Right hindlimb (tissue), 1 donor: ENCODE results near the gene CPPED1.
A peak's percentile ranks its signal among the peaks of the same experiment; 100 is the strongest.
"Not testable (repeated sequence)": the region's sequence is repeated elsewhere in the genome, so short reads cannot be mapped to it uniquely, and the experiment has no call there.

Experiments
- DNase-seq: peaks from one replicate; pipeline ENCODE4 v3.0.0-alpha.2; 2018

The CPPED1 gene

DNA sequence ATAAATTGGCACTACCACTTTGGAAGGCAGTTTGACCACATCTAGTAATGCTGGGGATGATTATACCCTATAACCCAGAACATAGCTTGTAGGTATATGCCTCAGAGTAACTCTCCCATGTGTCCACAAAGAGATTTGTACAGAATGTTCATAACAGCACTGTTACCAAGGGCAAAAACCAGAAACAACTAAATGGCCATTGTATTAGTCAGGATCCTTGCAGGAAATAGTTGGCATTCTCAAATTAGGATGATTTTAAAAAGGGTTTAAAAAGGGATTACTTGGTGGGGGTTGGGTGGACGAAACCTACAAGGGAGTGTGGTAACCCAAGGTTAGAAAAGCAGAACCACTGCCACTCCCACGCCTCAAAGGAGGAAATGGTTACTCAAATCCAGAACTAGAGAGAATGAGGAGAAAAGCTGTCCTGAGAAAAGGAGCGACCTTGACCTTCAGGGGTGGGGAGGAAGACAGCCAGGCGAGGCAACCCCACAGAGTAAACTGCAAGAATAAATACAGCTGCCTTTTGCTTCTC, 2.1 kb downstream of the CPPED1 start:
- DNase-seq, result no peak

DNA sequence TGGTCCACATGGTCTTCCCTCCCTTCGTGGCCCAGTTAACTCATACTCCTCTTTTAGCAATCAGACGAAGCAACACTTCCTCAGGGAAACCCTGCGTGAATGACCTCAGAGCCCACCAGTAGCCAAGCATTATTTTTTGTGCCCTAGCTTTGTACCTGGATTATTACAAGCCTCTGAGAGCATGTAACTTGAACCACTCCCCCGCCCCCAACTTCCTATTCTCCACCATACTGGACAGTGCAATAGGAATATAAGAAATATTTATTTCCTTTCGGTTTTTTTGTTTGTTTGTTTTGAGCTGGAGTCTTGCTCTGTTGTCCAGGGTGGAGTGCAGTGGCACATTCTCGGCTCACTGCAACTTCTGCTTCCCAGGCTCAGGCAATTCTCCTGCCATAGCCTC, 2.9 kb downstream of the CPPED1 start:
- DNase-seq, result no peak

DNA sequence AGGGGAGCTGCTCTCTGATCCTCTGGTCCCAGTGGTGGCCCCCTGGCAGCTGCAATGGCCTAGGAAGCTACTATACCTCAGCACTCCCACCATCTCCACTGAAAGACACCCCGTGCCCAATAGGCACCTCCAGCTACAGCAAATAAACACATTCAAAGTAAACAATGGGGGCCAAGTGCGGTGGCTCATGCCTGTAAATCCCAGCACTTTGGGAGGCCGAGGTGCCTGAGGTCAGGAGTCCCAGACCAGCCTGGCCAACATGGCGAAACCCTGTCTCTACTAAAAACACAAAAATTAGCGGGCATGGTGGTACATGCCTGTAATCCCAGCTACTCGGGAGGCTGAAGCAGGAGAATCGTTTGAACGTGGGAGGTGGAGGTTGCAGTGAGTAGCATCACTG, 3.7 kb downstream of the CPPED1 start:
- not testable (repeated sequence) for DNase-seq

DNA sequence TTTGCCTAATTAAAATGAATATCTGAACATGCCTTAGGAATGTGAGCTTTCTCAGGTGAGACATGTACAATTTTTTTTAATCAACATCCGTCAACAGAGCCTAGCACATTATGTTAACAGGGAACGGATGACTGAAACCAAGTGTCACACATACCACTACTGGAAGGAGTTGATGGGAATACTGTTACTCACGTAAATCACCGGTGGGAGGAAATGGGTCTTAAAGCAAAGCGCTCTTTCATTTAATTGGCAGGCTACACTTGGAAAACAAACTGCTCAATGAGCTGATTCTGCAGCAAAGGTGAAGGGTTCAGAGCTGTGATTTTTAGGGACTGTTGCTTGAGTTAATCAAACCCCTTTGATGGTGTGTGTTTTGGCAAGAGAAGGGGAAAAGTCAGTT, 4.8 kb downstream of the CPPED1 start:
- DNase-seq, result no peak

DNA sequence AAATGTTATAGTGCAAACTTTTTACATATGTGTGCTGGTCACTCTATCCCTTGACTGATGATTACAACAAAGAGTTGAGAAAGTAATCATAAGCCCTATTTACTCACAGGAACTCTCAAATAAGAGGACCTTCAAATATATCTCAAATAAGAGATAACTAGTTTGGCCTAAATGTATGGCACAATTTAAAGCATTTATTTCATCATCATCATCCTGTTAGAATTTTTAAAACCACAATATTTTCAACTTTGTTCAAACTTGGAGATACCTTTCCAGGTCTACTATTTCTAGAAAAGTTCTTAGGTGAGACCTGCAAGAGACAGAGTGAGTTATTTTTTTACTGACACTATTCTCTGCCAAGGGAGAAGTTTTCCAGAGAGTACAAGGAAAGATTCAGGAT, 5.5 kb downstream of the CPPED1 start:
- DNase-seq, result no peak

DNA sequence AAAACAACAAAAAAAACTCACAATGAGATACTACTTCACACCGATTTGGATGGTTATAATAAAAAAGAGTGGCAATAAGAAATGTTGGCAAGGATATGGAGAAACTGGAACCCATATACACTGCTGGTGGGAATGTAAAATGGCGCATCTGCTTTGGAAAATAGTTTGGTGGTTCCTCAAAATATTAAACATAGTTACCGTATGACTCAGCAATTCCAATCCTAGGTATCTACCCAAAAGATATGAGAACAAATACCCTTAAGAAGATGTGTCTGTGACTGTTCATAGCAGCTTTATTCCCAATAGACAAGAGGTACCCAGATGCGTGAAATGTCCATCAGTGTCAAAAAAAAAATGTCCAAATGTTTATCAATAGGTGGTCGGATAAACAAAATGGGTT, 7.2 kb downstream of the CPPED1 start:
- DNase-seq, result no peak

DNA sequence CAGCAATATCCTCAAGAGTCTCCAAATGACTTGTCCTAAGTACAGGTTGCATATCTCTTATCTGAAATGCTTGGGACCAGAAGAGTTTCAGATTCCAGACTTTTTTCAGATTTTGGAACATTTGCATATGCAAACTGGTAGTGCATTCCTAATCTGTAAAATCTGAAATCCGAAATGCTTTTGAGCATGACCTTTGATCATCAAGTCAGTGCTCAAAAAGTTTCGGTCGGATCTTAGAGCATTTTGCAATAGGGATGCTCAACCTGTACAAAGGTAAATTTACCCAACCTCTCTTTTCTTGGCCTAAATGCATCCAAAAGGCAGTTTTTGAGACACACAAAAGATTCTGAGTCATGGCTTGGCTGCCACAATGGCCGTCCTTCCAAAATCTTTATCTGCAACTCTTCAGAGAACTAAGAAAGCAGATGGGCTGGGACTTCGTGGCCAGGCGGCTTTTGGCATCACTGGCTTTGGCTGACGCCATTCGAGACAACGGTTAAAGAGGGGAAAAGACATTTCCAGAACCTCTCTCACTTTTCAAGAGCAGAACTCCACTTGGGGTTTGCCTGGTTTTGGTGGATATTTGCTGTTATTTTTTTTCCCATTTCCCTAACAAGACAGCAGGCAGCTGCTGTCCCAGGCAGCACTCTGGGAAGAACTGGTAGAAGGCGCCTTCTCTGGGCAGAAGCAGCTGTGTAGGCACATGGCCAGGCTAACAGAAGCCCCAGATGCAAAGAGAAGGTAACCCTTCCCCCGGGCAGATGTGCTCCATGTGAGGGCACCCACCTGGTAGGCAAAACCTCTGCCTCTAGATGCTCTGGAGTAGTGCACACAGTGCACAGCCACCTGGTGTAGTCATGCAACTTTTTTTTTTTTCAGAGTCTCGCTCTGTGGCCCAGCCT, 8.9 kb downstream of the CPPED1 start:
- peak; percentile 59 for DNase-seq

DNA sequence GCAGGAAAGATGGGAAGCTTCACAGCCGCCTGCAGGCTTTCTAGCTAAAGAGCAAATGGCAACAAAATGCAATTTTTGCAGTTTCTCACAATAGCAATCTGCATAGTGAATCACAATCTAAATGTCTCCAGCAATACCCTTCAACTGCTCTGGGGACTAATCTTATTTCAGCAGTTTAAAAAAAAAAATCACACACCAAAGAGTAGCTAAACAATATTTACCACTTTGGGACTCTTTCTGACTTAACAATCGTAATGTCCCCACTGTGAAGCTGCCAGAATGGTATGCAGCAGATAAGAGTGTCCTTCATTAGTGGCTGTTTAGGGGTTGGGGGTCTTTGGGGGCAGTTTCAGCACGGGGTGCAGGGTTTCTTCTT, 9.8 kb downstream of the CPPED1 start:
- no peak for DNase-seq

DNA sequence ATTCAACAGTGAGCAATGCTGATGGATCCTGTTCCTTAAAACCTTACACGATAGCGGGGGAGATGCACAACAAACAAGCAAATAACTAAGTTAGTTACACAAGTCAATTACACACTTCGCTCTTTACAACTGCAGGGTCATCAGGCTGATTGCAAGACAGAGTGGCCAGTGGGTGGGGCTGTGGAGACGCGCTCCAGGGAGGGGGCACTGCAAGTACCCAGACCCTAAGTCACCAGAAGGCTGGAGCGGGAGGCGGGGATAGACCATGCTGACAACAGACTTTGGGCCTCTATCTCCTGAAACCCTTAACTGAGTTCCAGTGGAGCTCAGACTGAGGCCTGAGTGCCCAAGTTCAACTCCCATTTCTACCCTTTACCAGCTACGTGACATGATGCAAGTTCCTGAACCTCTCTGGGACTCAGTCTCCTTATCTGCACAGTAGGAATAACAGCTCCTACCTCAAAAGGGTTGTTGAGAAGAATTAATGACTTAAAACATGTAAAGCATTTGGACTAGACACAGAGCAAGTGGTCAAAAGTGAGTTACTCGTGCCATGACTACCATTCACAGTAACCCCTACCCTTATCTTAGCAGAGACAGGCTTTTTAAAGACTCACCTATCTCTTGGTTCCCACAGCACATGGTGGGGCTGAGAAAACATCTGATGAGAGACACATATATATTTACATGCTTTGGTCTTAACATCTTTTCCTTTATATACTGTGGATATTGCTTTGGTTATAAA, 10.4 kb downstream of the CPPED1 start:
- no peak for DNase-seq

DNA sequence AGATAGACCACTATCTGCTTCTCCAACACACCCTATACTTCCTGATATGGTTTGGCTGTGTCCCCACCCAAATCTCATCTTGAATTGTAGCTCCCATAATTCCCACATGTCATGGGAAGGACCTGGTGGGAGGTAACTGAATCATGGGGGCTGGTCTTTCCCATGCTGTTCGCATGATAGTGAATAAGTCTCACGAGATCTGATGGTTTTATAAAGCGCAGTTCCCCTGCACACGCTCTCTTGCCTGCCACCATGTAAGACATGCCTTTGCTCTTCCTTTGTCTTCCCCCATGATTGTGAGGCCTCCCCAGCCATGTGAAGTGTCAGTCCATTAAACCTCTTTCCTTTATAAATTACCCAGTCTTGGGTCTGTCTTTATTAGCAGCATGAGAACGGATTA, 11.2 kb downstream of the CPPED1 start:
- not testable (repeated sequence) for DNase-seq

DNA sequence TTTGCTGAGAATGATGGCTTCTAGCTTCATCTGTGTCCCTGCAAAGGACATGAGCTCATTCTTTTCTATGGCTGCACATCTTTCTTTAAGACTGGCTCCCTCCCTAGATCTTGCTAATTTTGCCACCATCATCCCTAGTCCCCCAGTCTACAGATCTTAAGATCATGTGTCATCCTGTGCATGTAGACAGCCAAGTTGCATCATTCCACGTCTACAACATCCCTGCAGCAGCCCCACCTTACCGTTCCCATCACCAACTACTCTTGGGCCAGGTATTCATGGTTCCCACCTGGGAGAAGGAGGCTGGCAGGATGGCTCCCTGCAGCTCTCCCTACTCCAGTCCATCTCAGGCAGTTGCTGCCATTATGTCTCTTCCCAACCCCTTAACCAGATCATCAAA, 12.3 kb downstream of the CPPED1 start:
- no peak for DNase-seq

DNA sequence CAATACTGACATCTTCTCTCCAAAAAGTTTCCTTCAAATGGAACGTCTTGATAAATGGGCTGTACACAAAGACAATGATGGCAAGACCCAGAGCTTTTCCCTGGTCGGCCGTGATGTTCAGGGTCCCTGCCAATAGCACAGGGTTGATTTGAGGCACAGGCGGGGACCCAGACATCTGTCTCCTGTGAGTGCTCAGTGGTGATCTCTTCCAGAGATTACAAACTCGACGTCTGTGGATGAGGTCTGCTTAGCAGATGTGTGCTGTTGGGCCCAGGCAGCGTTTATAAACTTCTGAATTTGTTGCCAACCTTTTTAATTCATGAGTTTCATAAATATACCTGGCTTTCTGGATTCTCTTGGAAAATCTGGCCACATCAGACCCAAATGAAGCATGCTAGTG, 14.9 kb downstream of the CPPED1 start:
- DNase-seq, result no peak

DNA sequence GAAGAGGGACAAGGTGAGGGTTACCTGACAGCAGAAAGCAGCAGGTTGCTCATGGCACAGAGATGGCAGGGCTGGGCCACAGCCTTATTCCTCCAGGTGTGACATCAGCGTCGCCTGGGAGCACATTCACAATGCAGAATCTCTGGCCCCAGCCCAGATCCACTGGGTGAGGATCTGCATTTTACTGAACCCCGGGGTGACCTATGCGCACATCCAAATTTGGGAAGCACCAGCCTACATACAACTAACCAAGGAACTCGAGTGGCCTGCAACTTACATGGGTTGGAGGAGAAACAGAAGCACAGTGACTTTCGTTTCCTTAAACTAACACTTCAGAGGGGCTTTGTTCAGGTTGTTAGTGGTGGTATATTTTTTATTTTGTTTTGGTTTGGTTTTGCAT, 17.6 kb downstream of the CPPED1 start:
- DNase-seq, result no peak

DNA sequence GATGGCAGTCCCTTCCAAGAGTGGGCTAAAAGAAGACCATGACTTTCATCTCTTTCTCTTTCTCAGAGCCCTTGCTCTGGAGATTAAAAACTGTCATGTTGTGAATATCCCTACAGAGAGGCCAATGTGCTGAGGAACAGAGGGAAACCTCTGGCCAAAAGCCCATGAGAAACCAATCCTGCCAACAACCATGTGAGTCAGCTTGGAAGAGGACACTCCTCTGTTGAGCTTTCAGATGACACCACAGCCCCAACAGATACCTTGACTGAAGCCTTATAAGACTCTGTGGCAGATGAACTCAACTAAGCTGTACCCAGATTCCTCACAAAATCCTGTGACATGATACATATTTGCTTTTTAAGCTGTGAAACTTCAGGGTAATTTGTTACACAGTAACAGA, 19.6 kb downstream of the CPPED1 start:
- no peak for DNase-seq

DNA sequence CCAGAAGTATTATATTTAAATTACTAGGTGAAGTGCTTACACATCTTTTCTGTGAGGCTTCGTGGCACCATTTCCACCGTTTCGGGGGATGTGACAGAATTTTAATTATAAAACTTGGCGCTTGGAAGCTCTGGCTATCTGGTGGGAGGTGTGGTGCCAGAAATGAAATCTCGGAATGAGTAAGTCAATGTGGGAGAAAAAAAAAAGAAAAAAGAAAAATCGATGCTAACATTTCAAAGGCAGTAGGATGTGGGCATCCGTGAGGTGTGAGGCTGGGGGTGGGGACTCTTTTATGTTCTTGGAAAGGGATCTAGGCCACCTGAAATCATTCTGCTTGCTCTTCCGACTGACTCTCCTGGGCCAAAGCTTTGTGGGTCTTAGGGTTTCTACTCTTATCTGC, 21.9 kb downstream of the CPPED1 start:
- no peak for DNase-seq

DNA sequence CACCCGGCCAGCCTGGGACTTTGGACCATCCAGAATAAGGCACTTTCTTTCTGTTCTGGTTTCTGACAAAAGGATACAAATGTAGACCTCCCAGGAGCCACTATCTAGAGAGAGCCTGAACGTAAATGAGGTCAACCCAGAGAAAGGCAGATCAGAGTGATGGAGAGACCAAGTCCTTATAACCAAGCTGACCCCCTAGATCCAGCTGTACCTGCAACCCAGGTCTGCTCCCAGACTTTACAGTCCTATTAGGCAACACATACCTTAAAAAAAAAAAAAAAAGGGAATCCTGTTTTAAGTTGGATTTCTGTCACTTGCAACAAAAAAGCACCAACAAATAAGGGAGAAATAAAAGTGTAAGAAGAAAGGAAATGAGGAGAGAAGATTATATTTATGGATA, 23.2 kb downstream of the CPPED1 start:
- DNase-seq, result no peak

DNA sequence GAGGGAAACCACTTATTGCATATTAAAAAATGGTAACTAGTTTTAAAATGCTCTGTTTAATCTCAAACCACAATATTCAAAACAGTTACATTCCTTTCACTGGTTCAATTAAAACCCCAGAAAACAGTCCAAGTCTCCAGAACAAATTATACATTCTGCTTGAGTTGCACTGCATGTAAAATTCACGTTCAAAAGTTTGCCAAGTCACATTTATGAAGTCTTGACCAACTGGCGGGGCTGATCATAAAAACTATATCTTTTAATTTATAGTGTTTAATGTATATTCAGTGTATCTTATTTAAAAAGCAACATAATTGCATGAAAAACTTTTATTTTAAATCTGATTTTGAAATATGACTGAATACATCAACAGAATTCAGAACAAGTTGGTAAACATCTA, 25.0 kb downstream of the CPPED1 start:
- no peak for DNase-seq

DNA sequence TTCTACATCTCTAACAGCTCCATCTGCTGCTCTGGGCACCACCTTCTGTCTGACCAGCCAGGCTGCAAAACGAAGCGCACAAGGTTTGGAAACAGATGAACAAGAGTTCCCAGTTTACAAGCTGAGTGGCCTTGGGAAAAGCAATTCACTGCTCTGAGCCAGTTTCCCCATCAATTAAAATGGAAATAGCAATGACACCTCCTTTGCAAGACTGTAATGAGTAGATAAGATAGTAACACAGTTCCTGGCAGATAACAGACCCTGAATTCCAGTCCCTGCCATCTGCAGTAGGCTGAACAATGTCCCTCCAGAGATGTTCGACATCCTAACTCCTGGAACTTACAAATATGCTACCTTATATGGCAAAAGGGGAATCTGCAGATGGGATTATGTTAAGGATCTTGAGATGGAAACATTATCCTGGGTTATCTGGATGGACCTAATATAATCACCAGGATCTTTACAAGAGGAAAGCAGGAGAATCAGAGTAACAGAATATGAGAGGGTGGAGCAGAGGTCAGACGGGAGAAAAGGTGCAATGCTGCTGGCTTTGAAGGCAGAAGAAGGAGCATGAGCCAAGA, 27.9 kb downstream of the CPPED1 start:
- DNase-seq, result no peak

DNA sequence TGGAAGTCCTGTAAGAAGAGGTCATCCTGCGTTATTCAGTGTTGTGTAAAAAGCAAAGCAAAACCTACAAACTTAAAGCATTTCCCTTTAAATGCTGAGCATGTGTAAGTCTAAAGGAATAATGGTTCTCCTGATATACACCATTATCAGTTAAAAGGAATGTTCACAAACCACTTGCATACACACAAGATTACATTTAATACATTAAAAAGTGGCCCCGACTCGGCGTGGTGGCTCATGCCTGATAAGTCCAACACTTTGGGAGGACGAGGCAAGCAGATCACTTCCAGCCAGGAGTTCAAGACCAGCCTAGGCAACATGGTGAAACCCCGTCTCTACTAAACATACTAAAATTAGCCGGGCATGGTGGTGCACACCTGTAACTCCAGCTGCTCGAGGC, 30.5 kb downstream of the CPPED1 start:
- DNase-seq, result no peak

DNA sequence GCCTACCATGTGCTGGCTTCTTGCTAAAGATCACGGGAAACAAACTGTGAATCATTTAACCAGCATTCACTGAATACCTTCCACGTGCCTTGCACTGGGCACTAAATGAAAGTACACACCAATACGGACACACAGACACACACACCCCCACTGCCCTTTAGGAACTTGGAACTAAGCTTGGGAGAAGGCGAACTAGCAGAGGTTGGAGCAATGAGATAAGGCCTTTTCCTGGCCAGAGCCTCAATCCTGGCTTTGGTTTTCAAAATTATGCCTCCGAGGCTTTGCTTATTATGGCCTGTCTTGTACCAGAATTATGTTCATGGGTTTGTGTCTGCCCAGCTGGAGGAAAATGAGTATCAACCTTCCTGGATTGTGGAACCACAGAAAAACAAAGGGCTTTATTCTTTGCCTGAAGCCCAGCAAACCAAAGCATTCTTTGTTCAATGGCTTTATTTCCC, 32.3 kb downstream of the CPPED1 start:
- no peak for DNase-seq

DNA sequence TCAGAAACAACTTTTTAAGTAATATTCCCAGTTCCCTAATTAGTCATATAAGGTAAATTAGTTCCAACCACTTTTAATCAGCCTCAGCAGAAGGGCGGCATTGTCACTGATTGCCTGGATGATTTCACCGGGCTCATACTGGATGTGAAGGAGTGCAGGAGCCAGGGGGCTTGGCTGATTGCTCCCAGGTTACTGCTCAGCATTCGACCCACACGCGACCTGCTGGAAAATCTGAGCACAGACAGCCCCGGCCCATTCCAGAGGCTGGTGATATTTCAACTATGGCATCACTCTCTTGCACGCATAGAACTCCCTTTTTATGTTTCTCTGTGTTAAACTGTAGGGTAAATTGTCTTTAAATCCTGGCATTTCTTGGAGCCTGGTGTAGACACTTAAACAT, 34.2 kb downstream of the CPPED1 start:
- no peak for DNase-seq

DNA sequence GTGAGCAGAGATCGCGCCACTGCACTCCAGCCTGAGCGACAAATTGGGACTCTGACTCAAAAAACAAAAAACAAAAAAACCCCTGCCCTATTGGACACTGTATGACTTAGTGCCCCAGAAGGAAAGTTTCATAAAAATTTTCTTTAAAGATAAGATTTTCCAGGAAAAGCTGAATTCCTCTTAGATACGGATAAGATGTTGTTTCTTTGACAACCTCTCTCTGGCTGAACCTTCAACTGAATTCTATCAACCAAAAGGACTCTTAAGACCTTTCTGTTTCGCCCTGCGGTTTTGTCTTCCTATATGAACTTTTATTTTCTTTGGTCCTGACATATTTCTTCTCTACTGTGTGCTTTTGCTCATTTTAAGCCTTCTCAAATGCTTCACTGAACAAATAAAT, 35.8 kb downstream of the CPPED1 start:
- DNase-seq, result no peak

DNA sequence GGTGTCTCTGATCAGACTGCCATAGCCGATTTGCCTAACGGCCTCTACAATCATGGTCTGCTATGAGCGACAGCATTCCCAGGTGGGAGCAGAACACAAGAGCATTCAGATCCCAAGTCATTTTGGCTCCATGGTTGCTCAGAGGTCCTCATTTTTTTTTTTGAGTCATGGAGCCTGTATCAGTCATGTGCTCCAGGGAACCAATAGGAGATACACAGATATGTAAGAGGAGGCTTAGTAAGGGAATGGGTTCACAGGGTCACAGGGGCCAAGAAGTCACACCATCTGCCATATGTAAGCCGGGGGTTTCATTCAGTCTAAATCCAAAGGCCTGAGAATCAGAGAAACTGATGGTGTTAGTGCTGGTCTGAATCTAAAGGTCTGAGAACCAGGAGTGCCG, 36.8 kb downstream of the CPPED1 start:
- DNase-seq, result no peak

DNA sequence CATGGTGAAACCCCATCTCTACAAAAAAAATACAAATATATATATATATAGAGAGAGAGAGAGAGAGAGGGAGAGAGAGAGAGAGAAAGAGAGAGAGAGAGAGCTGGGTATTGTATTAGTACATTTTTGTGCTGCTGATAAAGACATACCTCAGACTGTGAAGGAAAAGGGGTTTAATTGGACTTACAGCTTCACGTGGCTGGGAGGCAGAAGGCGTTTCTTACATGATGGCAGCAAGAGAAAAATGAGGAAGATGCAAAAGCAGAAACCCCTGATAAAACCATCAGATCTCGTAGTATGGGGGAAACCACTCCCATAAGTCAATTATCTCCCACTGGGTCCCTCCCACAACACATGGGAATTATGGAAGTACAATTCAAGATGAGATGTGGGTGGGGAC, 37.5 kb downstream of the CPPED1 start:
- not testable (repeated sequence) for DNase-seq
